K562 (cell line): ENCODE results near the gene ITGB3BP. TPM values are rescaled to one million over a fixed set of nuclear protein-coding genes. Genes with fewer than 3 reads are reported as not detected.

ENCODE experiments used
- ATAC-seq: fragments of 200-7000 bp; cut with Tn5 transposase; 3 replicates; pipeline ENCODE4 v1.9.1; 2020; ENCODE audit warnings: moderate library complexity
- BruUV-seq: library from RNA; stranded (reverse); fragments of 400-500 nt; replicated peaks from 2 replicates; lab custom pipeline; 2021; lab: Mats Ljungman, UMichigan
- CTCF ChIA-PET: fragments of 300-600 bp; formaldehyde crosslinking; extraction: SDS; loops from one replicate; lab custom pipeline; 2021; ENCODE audit warnings: low intra/inter-chr PET ratio; lab: Yijun Ruan, JAX
- POLR2A ChIA-PET: fragments of 300-600, 350-650 bp; sonication (Branson Sonifier 250); formaldehyde crosslinking; extraction: SDS; loops from one replicate; lab custom pipeline; 2021; ENCODE audit warnings: antibody characterized with exemption, inconsistent platforms; lab: Yijun Ruan, JAX
- DNase-seq, 4 experiments: peaks; one replicate each; pipeline versions ENCODE4 v3.0.0 to v3.0.0-alpha.2; 2011 to 2018; ENCODE audit warnings: low spot score in 3 of 4, mixed read lengths in 3 of 4; ENCODE audit errors: extremely low read depth in 1 of 4
- FAIRE-seq: peaks from 2 replicates; lab custom pipeline; 2011; peaks lifted over from hg19 to GRCh38; lab: Jason Lieb, UNC
- H2AFZ ChIP-seq: 2 replicates; pipeline ENCODE4 v1.6.0; 2011; ENCODE audit warnings: low read depth, low read length, control low read depth, inconsistent platforms
- H3K27ac ChIP-seq: fragments of 200-600 bp; 3 replicates; pipeline ENCODE4 v1.8.0; 2011; ENCODE audit warnings: low read depth, mild to moderate bottlenecking, control low read depth, inconsistent platforms, low read length, moderate library complexity, mixed read lengths; ENCODE audit errors: extremely low read depth
- H3K27me3 ChIP-seq, 2 experiments: fragments of 300-600 bp in 1 of 2; 2 replicates in 1 of 2; 3 replicates in 1 of 2; pipeline versions ENCODE4 v1.6.0 to v1.8.0; 2011; ENCODE audit warnings: inconsistent platforms in 2 of 2, low read length in 2 of 2, mild to moderate bottlenecking in 1 of 2, mixed read lengths in 1 of 2, moderate library complexity in 1 of 2; ENCODE audit not compliant: control insufficient read depth in 2 of 2, insufficient read depth in 2 of 2
- H3K36me3 ChIP-seq: fragments of 300-600 bp; 3 replicates; pipeline ENCODE4 v1.8.0; 2011; ENCODE audit warnings: mild to moderate bottlenecking, low read length, inconsistent platforms; ENCODE audit not compliant: control insufficient read depth, insufficient read depth
- H3K4me1 ChIP-seq, 2 experiments: fragments of 200-600 bp in 1 of 2; replicated peaks in 1 of 2; 2 replicates in 1 of 2; 3 replicates in 1 of 2; pipeline versions ENCODE4 v1.5.1 to v1.8.0; 2011; ENCODE audit warnings: inconsistent platforms in 2 of 2, low read length in 2 of 2, mild to moderate bottlenecking in 1 of 2, mixed read lengths in 1 of 2, moderate library complexity in 1 of 2; ENCODE audit not compliant: control insufficient read depth in 2 of 2, insufficient read depth in 2 of 2
- H3K4me2 ChIP-seq: 2 replicates; pipeline ENCODE4 v1.6.1; 2011; ENCODE audit warnings: low read length, control low read depth, inconsistent platforms, mixed read lengths; ENCODE audit not compliant: insufficient read depth
- H3K4me3 ChIP-seq: fragments of 200-600 bp; sonication (generic), shearing (Covaris generic); 2 replicates; pipeline ENCODE4 v1.5.1; 2016; ENCODE audit warnings: control low read depth, inconsistent platforms
- H3K79me2 ChIP-seq: fragments of 200-600 bp; 3 replicates; pipeline ENCODE4 v1.8.0; 2011; ENCODE audit warnings: low read length, inconsistent platforms; ENCODE audit not compliant: control insufficient read depth, insufficient read depth
- H3K9ac ChIP-seq, 2 experiments: 2 replicates each; pipeline versions ENCODE4 v1.6.0 to v1.6.1; 2011; ENCODE audit warnings: low read depth in 2 of 2, low read length in 2 of 2, control low read depth in 1 of 2, inconsistent platforms in 1 of 2, mild to moderate bottlenecking in 1 of 2, mixed read lengths in 1 of 2; ENCODE audit not compliant: insufficient read depth in 1 of 2
- H3K9me1 ChIP-seq: one replicate; pipeline ENCODE4 v1.6.0; 2011; ENCODE audit warnings: inconsistent platforms, mild to moderate bottlenecking, low read length, moderate library complexity; ENCODE audit not compliant: control insufficient read depth, insufficient read depth
- H3K9me3 ChIP-seq: replicated peaks from 2 replicates; pipeline ENCODE4 v1.5.1; 2011; ENCODE audit warnings: low read depth, low read length, inconsistent platforms; ENCODE audit not compliant: control insufficient read depth, insufficient read depth
- H4K20me1 ChIP-seq: replicated peaks from 2 replicates; pipeline ENCODE4 v1.6.1; 2011; ENCODE audit warnings: low read length, inconsistent platforms, mixed read lengths; ENCODE audit not compliant: control insufficient read depth, insufficient read depth
- ATF1 ChIP-seq, 2 experiments: fragments of 450-650 bp in 1 of 2; IDR thresholded peaks; 2 replicates each; pipeline ENCODE4 v1.6.1; 2016; ENCODE audit warnings: missing compliant biosample characterization in 1 of 2, missing genetic modification characterization in 1 of 2
- CBX3 ChIP-seq, 2 experiments: IDR thresholded peaks; 1 replicate in 1 of 2; 2 replicates in 1 of 2; pipeline ENCODE4 v1.6.1; 2012; ENCODE audit warnings: inconsistent platforms in 2 of 2, low read length in 2 of 2, borderline replicate concordance in 1 of 2, control low read depth in 1 of 2
- CHD1 ChIP-seq: fragments of 200-600 bp; sonication (generic); IDR thresholded peaks from one replicate; pipeline ENCODE4 v1.6.1; 2012; ENCODE audit warnings: mild to moderate bottlenecking, moderate library complexity, low read length, inconsistent platforms
- CREBBP ChIP-seq: IDR thresholded peaks from one replicate; pipeline ENCODE4 v1.6.1; 2012; ENCODE audit warnings: low read depth, mild to moderate bottlenecking, control low read depth, inconsistent platforms, low read length
- KAT2B ChIP-seq: IDR thresholded peaks from one replicate; pipeline ENCODE4 v1.6.1; 2012; ENCODE audit warnings: low read depth, mild to moderate bottlenecking, control low read depth, inconsistent platforms, low read length, moderate library complexity
- MAFF ChIP-seq: IDR thresholded peaks from 2 replicates; pipeline ENCODE4 v1.6.1; 2012; ENCODE audit warnings: low read length, improper control_type of control experiment
- MAFG ChIP-seq: fragments of 450-650 bp; conservative IDR thresholded peaks from 2 replicates; pipeline ENCODE4 v1.6.1; 2016; ENCODE audit warnings: missing genetic modification characterization, missing compliant biosample characterization
- PML ChIP-seq: IDR thresholded peaks from 2 replicates; pipeline ENCODE4 v1.6.1; 2012; ENCODE audit warnings: low read length, inconsistent platforms
- POLR3G ChIP-seq: IDR thresholded peaks from 2 replicates; pipeline ENCODE4 v1.6.1; 2011; ENCODE audit not compliant: insufficient read length, insufficient replicate concordance; ENCODE audit errors: extremely low read depth
- SFPQ ChIP-seq: fragments of 200-400 bp; formaldehyde crosslinking; IDR thresholded peaks from 2 replicates; pipeline ENCODE4 v1.6.1; 2017; ENCODE audit warnings: mild to moderate bottlenecking, low read depth, low read length, moderate library complexity
- TBL1XR1 ChIP-seq, 2 experiments: IDR thresholded peaks; 2 replicates each; pipeline ENCODE4 v1.6.1; 2012; ENCODE audit warnings: improper control_type of control experiment in 2 of 2, low read length in 2 of 2, mild to moderate bottlenecking in 1 of 2
- TCFL5 ChIP-seq: fragments of 250-450 bp; sonication (Bioruptor Pico); conservative IDR thresholded peaks from 2 replicates; pipeline ENCODE4 v1.6.1; 2021; ENCODE audit warnings: mild to moderate bottlenecking, moderate library complexity, matching md5 sums
- TEAD2 ChIP-seq: fragments of 450-650 bp; IDR thresholded peaks from 2 replicates; pipeline ENCODE4 v1.6.1; 2016; ENCODE audit warnings: missing genetic modification characterization, control low read depth, missing compliant biosample characterization
- USF1 ChIP-seq: sonication (generic); formaldehyde crosslinking; IDR thresholded peaks from 2 replicates; pipeline ENCODE4 v1.9.0; 2022; ENCODE audit warnings: mild to moderate bottlenecking, missing genetic modification reagents
- ZNF133 ChIP-seq: fragments of 250-450 bp; sonication (Bioruptor Pico); IDR thresholded peaks from 2 replicates; pipeline ENCODE4 v1.4.0; 2020; ENCODE audit warnings: mild to moderate bottlenecking
- ZNF175 ChIP-seq: fragments of 200-800 bp; sonication (Bioruptor generic); IDR thresholded peaks from 2 replicates; pipeline ENCODE4 v1.6.1; 2016; ENCODE audit warnings: low read depth, mild to moderate bottlenecking, missing genetic modification characterization, missing compliant biosample characterization
- ZNF274 ChIP-seq: IDR thresholded peaks from 2 replicates; pipeline ENCODE4 v1.6.1; 2011; ENCODE audit warnings: low read depth, mild to moderate bottlenecking, low read length, moderate library complexity, borderline replicate concordance
- ZNF780A ChIP-seq: fragments of 250-450 bp; sonication (Bioruptor Pico); IDR thresholded peaks from 2 replicates; pipeline ENCODE4 v1.5.0; 2021; ENCODE audit warnings: mild to moderate bottlenecking
- ZSCAN32 ChIP-seq: fragments of 450-650 bp; formaldehyde crosslinking; IDR thresholded peaks from 2 replicates; pipeline ENCODE4 v1.4.0; 2020; ENCODE audit warnings: mild to moderate bottlenecking, moderate library complexity
- WGBS: fragments of 100-300 bp; shearing (Covaris generic); methylation state at CpG from one replicate; pipeline ENCODE4 v1.1.6; 2016; ENCODE audit warnings: low coverage, mixed read lengths; ENCODE audit not compliant: insufficient coverage; ENCODE audit errors: missing lambda C conversion rate; 5-methylcytosine and 5-hydroxymethylcytosine counted together
- in situ Hi-C: fragments of 300-500 bp; cut with MboI; formaldehyde crosslinking; loops from 4 replicates; pipeline ENCODE4 v1.15.0; 2018; ENCODE audit warnings: inconsistent platforms, mixed read lengths
- intact Hi-C: fragments of 100-400 bp; cut with micrococcal nuclease; formaldehyde crosslinking; loops from 2 replicates; pipeline ENCODE4 v1.14.2; 2022
- polyA plus RNA-seq, 8 experiments: library from polyadenylated mRNA; depleted of rRNA in 4 of 8; stranded (reverse) in 5 of 8; unstranded in 3 of 8; fragments of >200 nt; fragmentation: Nextera tagmentation in 2 of 8; fragmentation: Illumina TruSeq in 1 of 8; extraction: Ambion mirVana in 2 of 8; extraction: Trizol in 1 of 8; gene quantifications; 2 replicates each; pipeline versions ENCODE4 v1.2.1 to v1.2.3, GENCODE V29; 2011 to 2014; ENCODE audit warnings: inconsistent platforms in 1 of 8, missing spikeins in 1 of 8
- total RNA-seq, 7 experiments: library from RNA; depleted of rRNA in 6 of 7; stranded (reverse); fragments of >200 nt in 6 of 7; fragmentation: Illumina TruSeq in 2 of 7; extraction: Trizol in 2 of 7; gene quantifications; 2 replicates each; pipeline versions ENCODE4 v1.2.1 to v1.2.3, GENCODE V29; 2011 to 2021; ENCODE audit warnings: low replicate concordance in 1 of 7

Gene ITGB3BP
- total and polyA plus RNA-seq, 9 of the 15 experiments (the other 6 are each of a cell fraction or from before 2014, with no cell fraction given) = 62.8 to 151 (median 110) TPM

- no peak for TF ChIP-seq ZNF274
- TF ChIP-seq ATF1 (CRISPR knock-in tag; IDR thresholded peaks at IDR 0.05) = no peak
- no peak for TF ChIP-seq ATF1 (tag; IDR thresholded peaks at IDR 0.05)
- TF ChIP-seq CBX3 (IDR thresholded peaks at IDR 0.05; ENCODE audit: borderline replicate concordance in 1 of 2, low read length in 2 of 2) = no peak
- TF ChIP-seq ZNF133 (CRISPR knock-in tag) = no peak
These were observed 16.2 kb downstream of the ITGB3BP start (continued) for GRCh38 chr1:63506782-63507181.

GRCh38 chr1:63501256-63501655, 21.8 kb downstream of the ITGB3BP start:
- WGBS = 96% methylated on average over 3 of the region's 3 CpGs
- no peak overlapping the region for H3K4me2 ChIP-seq
- no peaks in the 10 kb centered on the region for H3K9me3 ChIP-seq
- in situ Hi-C loops (no loop called here), intact Hi-C loops (no loop called here)
- H2AFZ ChIP-seq = no peak overlapping the region
- no peak for FAIRE-seq
- peaks cover 14% of the 10 kb centered on the region; the same call in 1 of the 3 replicates for H3K36me3 ChIP-seq
- BruUV-seq = no TSS peak
- H3K79me2 ChIP-seq = no peaks in the 10 kb centered on the region; the same call in 2 of the 3 replicates
- no peak for ATAC-seq
- no peaks in the 10 kb centered on the region for H3K9me1 ChIP-seq
- ChIA-PET POLR2A (no interaction called here), CTCF (no interaction called here)
- DNase-seq = no peak
- H3K4me3 ChIP-seq = no peak overlapping the region
- H3K4me1 ChIP-seq = no peaks in the 10 kb centered on the region
- H3K27me3 ChIP-seq = no peaks in the 10 kb centered on the region
- no peak overlapping the region for H3K9ac ChIP-seq
- H4K20me1 ChIP-seq = no peaks in the 10 kb centered on the region
- no peak overlapping the region for H3K27ac ChIP-seq
- TF ChIP-seq ZNF780A (CRISPR knock-in tag) = no peak
- TF ChIP-seq KAT2B = no peak
- no peak for TF ChIP-seq POLR3G
- TF ChIP-seq USF1 (CRISPR knock-in tag) = no peak
- TF ChIP-seq TBL1XR1 (IDR thresholded peaks at IDR 0.05; ENCODE audit: low read length in 2 of 2) = no peak
- TF ChIP-seq CHD1 = no peak
- no peak for TF ChIP-seq PML
- TF ChIP-seq ZSCAN32 (CRISPR knock-in tag) = no peak
- TF ChIP-seq MAFF = no peak
- no peak for TF ChIP-seq MAFG (tag)
- TF ChIP-seq CREBBP = no peak
- no peak for TF ChIP-seq ZNF175 (CRISPR knock-in tag)
- TF ChIP-seq SFPQ = no peak
- TF ChIP-seq TEAD2 (tag) = no peak
- no peak for TF ChIP-seq TCFL5 (CRISPR knock-in tag)
